GM12872 (cell line): ENCODE results near the gene CTDSP1.

Experiments
- TF ChIP-seq, protein P1 (sequence below): IDR thresholded peaks from 3 replicates; pipeline ENCODE4 v1.5.1; 2011; ENCODE audit warnings: low read depth, mild to moderate bottlenecking, low read length, moderate library complexity; ENCODE audit not compliant: insufficient read depth

The CTDSP1 gene

DNA sequence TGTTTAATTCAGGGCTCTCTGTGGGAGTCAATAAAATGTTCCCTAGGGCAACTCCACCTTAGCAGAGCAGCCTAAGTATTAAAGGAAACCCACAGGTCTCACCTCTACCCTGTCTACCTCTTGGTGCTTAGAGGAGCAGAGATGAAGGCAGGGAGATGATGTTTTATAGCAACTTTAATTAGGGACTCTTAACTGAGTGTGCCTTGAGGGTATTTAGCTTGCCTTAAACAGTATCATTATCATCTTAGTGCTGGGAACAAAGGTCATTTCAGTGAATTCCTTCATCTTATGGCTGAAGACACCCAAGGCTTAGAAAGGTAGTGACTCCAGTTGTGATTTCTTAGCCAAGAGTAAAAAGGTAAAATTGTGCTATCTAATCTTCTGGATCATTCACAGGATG lies 45.9 kb downstream of the CTDSP1 start:
- TF ChIP-seq, protein P1, sequence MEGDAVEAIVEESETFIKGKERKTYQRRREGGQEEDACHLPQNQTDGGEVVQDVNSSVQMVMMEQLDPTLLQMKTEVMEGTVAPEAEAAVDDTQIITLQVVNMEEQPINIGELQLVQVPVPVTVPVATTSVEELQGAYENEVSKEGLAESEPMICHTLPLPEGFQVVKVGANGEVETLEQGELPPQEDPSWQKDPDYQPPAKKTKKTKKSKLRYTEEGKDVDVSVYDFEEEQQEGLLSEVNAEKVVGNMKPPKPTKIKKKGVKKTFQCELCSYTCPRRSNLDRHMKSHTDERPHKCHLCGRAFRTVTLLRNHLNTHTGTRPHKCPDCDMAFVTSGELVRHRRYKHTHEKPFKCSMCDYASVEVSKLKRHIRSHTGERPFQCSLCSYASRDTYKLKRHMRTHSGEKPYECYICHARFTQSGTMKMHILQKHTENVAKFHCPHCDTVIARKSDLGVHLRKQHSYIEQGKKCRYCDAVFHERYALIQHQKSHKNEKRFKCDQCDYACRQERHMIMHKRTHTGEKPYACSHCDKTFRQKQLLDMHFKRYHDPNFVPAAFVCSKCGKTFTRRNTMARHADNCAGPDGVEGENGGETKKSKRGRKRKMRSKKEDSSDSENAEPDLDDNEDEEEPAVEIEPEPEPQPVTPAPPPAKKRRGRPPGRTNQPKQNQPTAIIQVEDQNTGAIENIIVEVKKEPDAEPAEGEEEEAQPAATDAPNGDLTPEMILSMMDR, result no peak

DNA sequence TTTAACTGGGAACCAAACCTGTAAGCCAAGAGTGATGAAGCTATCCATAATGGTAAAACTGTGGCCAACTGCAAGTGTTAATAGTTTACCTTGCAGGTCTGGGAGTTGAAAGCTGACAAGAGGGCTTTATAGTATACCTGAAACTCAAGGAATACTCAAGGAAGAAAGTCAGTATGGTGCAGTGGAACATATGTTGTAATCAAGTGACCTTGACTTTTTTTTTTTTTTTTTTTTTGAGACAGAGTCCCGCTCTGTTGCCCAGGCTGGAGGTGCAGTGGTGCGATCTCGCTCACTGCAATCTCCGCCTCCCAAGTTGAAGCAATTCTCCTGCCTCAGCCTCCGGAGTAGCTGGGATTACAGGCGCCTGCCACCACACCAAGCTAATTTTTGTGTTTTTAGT lies 46.9 kb downstream of the CTDSP1 start:
- TF ChIP-seq, protein P1, result no peak

DNA sequence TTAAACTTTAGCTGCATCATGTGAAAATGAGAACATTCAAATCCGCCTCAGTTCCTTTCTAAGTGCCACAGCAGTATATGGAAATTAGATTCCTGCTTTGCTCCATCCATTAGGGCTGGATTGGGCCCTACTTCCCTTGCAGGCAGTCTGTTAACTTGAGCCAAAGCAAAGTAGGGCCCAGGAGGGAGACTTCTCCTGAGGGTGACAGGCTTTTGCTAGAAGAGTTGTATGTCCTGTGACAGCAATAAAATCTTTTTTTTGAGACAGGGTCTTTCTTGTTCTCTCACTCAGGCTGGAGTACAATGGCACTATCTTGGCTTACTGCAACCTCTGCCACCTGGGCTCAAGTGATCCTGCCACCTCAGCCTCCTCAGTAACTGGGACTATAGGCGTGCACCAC lies 47.4 kb downstream of the CTDSP1 start:
- TF ChIP-seq, protein P1, result no peak

DNA sequence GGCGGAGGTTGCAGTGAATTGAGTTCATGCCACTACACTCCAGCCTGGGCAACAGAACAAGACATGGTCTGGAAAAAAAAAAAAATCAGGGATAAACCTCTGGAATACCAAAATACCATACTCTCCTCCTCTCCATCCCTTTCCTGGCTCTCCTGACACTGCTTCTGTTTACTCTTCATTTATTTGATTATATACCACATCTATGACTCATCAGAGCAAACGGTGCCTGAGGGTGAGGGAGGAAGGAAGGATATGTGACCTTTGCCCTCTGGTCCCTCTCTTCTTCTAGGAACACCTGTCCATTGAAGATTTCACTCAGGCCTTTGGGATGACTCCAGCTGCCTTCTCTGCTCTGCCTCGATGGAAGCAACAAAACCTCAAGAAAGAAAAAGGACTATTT lies 49.3 kb downstream of the CTDSP1 start:
- TF ChIP-seq, protein P1, result no peak

DNA sequence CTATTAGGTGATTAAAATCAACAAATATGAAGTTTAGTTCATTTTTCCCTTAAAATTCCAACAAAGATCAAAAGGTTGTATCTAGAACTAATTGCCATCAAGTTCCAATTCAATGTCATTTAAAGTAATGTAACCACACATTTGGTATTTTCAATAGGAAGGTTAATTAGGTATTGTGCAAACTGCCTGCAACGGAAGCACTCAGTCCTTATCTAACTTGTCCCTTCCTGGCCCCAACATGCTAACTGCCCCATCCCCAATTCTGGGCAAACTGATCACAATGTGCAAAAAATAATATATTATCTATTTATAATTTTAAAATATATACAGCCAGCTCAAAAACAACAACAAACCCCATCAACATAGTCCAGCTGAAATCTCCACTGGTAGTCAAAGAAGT lies 52.4 kb downstream of the CTDSP1 start:
- TF ChIP-seq, protein P1, result no peak
